Endothelial cell of umbilical vein (primary cell): ENCODE data around the gene CELSR1. TPM values are rescaled to one million over a fixed set of nuclear protein-coding genes. Genes with fewer than 3 reads are reported as not detected.

Source experiments
- BruUV-seq: library from RNA; stranded (reverse); fragments of 400-500 nt; replicated peaks from 2 replicates; lab custom pipeline; 2021; lab: Mats Ljungman, UMichigan
- CTCF ChIA-PET: fragments of 300-600, 350-600 bp; sonication (Branson Sonifier 250); formaldehyde crosslinking; loops from one replicate; lab custom pipeline; 2021; ENCODE audit warnings: antibody characterized with exemption, inconsistent platforms; lab: Charles Lee
- POLR2A ChIA-PET: fragments of 300-600, 350-600 bp; sonication (Branson Sonifier 250); formaldehyde crosslinking; loops from one replicate; lab custom pipeline; 2021; ENCODE audit warnings: antibody characterized with exemption, inconsistent platforms; lab: Charles Lee
- DNase-seq: peaks from one replicate; pipeline ENCODE4 v3.0.0-alpha.2; 2011; ENCODE audit warnings: low read depth, low spot score
- FAIRE-seq: peaks from 2 replicates; lab custom pipeline; 2011; peaks lifted over from hg19 to GRCh38; lab: Jason Lieb, UNC
- H2AFZ ChIP-seq: 2 replicates; pipeline ENCODE4 v1.6.0; 2012; ENCODE audit warnings: low read depth, low read length, control low read depth, inconsistent platforms
- H3K27ac ChIP-seq: 2 replicates; pipeline ENCODE4 v1.5.1; 2011; ENCODE audit warnings: low read depth, mild to moderate bottlenecking, control low read depth, low read length, moderate library complexity; ENCODE audit not compliant: insufficient read depth
- H3K27me3 ChIP-seq, 2 experiments: 2 replicates each; pipeline versions ENCODE4 v1.6.0 to v1.6.1; 2011; ENCODE audit warnings: low read length in 2 of 2, mixed read lengths in 1 of 2; ENCODE audit not compliant: control insufficient read depth in 2 of 2, insufficient read depth in 2 of 2
- H3K36me3 ChIP-seq, 2 experiments: 2 replicates in 1 of 2; 3 replicates in 1 of 2; pipeline ENCODE4 v1.5.1; 2011; ENCODE audit warnings: low read length in 2 of 2, mild to moderate bottlenecking in 1 of 2, moderate library complexity in 1 of 2; ENCODE audit not compliant: control insufficient read depth in 2 of 2, insufficient read depth in 2 of 2; ENCODE audit errors: extremely low read depth in 1 of 2
- H3K4me1 ChIP-seq: 3 replicates; pipeline ENCODE4 v1.5.1; 2011; ENCODE audit warnings: mild to moderate bottlenecking, low read length; ENCODE audit not compliant: control insufficient read depth, insufficient read depth; ENCODE audit errors: extremely low read depth
- H3K4me2 ChIP-seq: 2 replicates; pipeline ENCODE4 v1.6.1; 2011; ENCODE audit warnings: low read length, control low read depth, mixed read lengths; ENCODE audit not compliant: insufficient read depth
- H3K4me3 ChIP-seq, 3 experiments: fragments of 200-600 bp in 1 of 3; sonication (generic), shearing (Covaris generic) in 1 of 3; replicated peaks in 1 of 3; 2 replicates each; pipeline ENCODE4 v1.5.1; 2011 to 2016; ENCODE audit warnings: control low read depth in 3 of 3, low read length in 3 of 3, mild to moderate bottlenecking in 2 of 3, inconsistent platforms in 1 of 3, low read depth in 1 of 3, moderate library complexity in 1 of 3; ENCODE audit not compliant: insufficient read depth in 1 of 3
- H3K79me2 ChIP-seq: 2 replicates; pipeline ENCODE4 v1.6.0; 2012; ENCODE audit warnings: low read length, inconsistent platforms; ENCODE audit not compliant: control insufficient read depth, insufficient read depth
- H3K9ac ChIP-seq: replicated peaks from 2 replicates; pipeline ENCODE3; 2011; ENCODE audit warnings: low read length, control low read depth; ENCODE audit not compliant: insufficient read depth; ENCODE audit errors: extremely low read depth
- H3K9me1 ChIP-seq: replicated peaks from 3 replicates; pipeline ENCODE4 v1.6.0; 2011; ENCODE audit warnings: mild to moderate bottlenecking, low read length; ENCODE audit not compliant: control insufficient read depth, insufficient read depth; ENCODE audit errors: extremely low read depth
- H3K9me3 ChIP-seq: replicated peaks from 2 replicates; pipeline ENCODE4 v1.5.1; 2012; ENCODE audit warnings: low read length, inconsistent platforms; ENCODE audit not compliant: control insufficient read depth, insufficient read depth
- H4K20me1 ChIP-seq: replicated peaks from 2 replicates; pipeline ENCODE3; 2011; ENCODE audit warnings: mild to moderate bottlenecking, low read length; ENCODE audit not compliant: control insufficient read depth, insufficient read depth; ENCODE audit errors: extremely low read depth
- EZH2 ChIP-seq: IDR thresholded peaks from 2 replicates; pipeline ENCODE4 v1.6.1; 2012; ENCODE audit warnings: borderline replicate concordance, low read depth, mild to moderate bottlenecking, moderate library complexity, low read length, inconsistent platforms; ENCODE audit not compliant: severe bottlenecking
- FOS ChIP-seq: IDR thresholded peaks from 2 replicates; pipeline ENCODE4 v1.6.1; 2011; ENCODE audit warnings: mild to moderate bottlenecking, low read length, moderate library complexity, borderline replicate concordance; ENCODE audit not compliant: insufficient read depth
- GATA2 ChIP-seq: IDR thresholded peaks from 2 replicates; pipeline ENCODE4 v1.7.0; 2011; ENCODE audit warnings: low read depth, mild to moderate bottlenecking, moderate library complexity, mixed read lengths, low read length; ENCODE audit not compliant: insufficient read length, insufficient read depth
- JUN ChIP-seq: IDR thresholded peaks from 2 replicates; pipeline ENCODE4 v1.6.1; 2011; ENCODE audit warnings: borderline replicate concordance, low read depth; ENCODE audit not compliant: insufficient read length, insufficient read depth
- MYC ChIP-seq: IDR thresholded peaks from one replicate; pipeline ENCODE4 v1.6.1; 2011; ENCODE audit warnings: mild to moderate bottlenecking, low read depth, low read length
- POLR2A ChIP-seq: IDR thresholded peaks from 2 replicates; pipeline ENCODE4 v1.6.1; 2012; ENCODE audit warnings: low read depth, mild to moderate bottlenecking, control low read depth, low read length
- POLR2AphosphoS5 ChIP-seq: IDR thresholded peaks from 2 replicates; pipeline ENCODE4 v1.6.1; 2012; ENCODE audit warnings: low read depth, mild to moderate bottlenecking, control low read depth, low read length, moderate library complexity; ENCODE audit not compliant: insufficient read depth
- dilution Hi-C: fragments of 300-500 bp; cut with MboI; formaldehyde crosslinking; loops from one replicate; pipeline ENCODE4 v1.15.0; 2019; ENCODE audit warnings: low sequenced_read_pairs; ENCODE audit not compliant: extremely low pct_ligation_motif_present
- intact Hi-C: fragments of 100-400 bp; cut with micrococcal nuclease; formaldehyde crosslinking; loops from one replicate; pipeline ENCODE4 v1.10.0; 2022
- polyA plus RNA-seq, 4 experiments: library from polyadenylated mRNA; depleted of rRNA in 3 of 4; stranded (reverse) in 3 of 4; unstranded in 1 of 4; fragments of >200 nt; gene quantifications; 2 replicates each; pipeline versions ENCODE4 v1.2.1 to v1.2.3, GENCODE V29; 2011 to 2012; ENCODE audit warnings: missing spikeins in 1 of 4
- total RNA-seq: library from RNA; stranded (reverse); gene quantifications from 2 replicates; pipeline ENCODE4 v1.2.3, GENCODE V29; 2021

CELSR1 gene
- total and polyA plus RNA-seq, 2 donors (not counting 3 experiments of a cell fraction or from before 2014, with no cell fraction given): 3.7 to 5.4 TPM

- H3K36me3 ChIP-seq: no peaks in the 10 kb centered on the region
- CTCF ChIA-PET: no interaction called here
- H3K4me2 ChIP-seq: no peak overlapping the region
- H4K20me1 ChIP-seq: no peaks in the 10 kb centered on the region
- no TSS peak for BruUV-seq
- TF ChIP-seq FOS (no peak), MYC (no peak), POLR2A (no peak), EZH2 (no peak), GATA2 (no peak), JUN (no peak), POLR2AphosphoS5 (no peak)
- no peak overlapping the region for H3K9ac ChIP-seq
- H3K4me1 ChIP-seq: peaks cover 14% of the 10 kb centered on the region
- H3K27ac ChIP-seq: no peak overlapping the region
- H2AFZ ChIP-seq: no peak overlapping the region
- H3K27me3 ChIP-seq: peaks cover 0 to 4% of the 10 kb centered on the region in 2 experiments
- DNase-seq (no peak), FAIRE-seq (no peak)
- H3K4me3 ChIP-seq: no peak overlapping the region
- POLR2A ChIA-PET: no interaction called here
- dilution Hi-C loops (no loop called here), intact Hi-C loops (no loop called here)
- no peaks in the 10 kb centered on the region for H3K9me3 ChIP-seq
- no peaks in the 10 kb centered on the region for H3K9me1 ChIP-seq
- H3K79me2 ChIP-seq: no peaks in the 10 kb centered on the region
Observed at GRCh38 chr22:46519377-46519776, 18.0 kb downstream of the CELSR1 start.

- Histone ChIP-seq H3K4me1 (peaks cover 14% of the 10 kb centered on the region), H3K9me1 (no peaks in the 10 kb centered on the region), H3K9me3 (no peaks in the 10 kb centered on the region), H3K36me3 (no peaks in the 10 kb centered on the region), H2AFZ (no peak overlapping the region), H3K9ac (no peak overlapping the region), H3K27ac (no peak overlapping the region), H3K4me3 (no peak overlapping the region), H3K79me2 (no peaks in the 10 kb centered on the region), H3K27me3 (peaks cover 0 to under 1% of the 10 kb centered on the region in 2 experiments), H4K20me1 (no peaks in the 10 kb centered on the region), H3K4me2 (no peak overlapping the region)
- CTCF ChIA-PET: no interaction called here
- no peak for DNase-seq
- no TSS peak for BruUV-seq
- no peak for FAIRE-seq
- TF ChIP-seq GATA2 (no peak), FOS (no peak), JUN (no peak)
- dilution Hi-C loops (no loop called here), intact Hi-C loops (no loop called here)
- POLR2A ChIA-PET: no interaction called here
Observed at GRCh38 chr22:46518542-46519325, 18.7 kb downstream of the CELSR1 start.
